Upper lobe of left lung (tissue), 6 donors: ENCODE results near the gene FRAT1. TPM values are rescaled to one million over a fixed set of nuclear protein-coding genes. Genes with fewer than 3 reads are reported as not detected.

Source experiments
- ATAC-seq, 2 donors: fragments of 200-7000 bp; cut with Tn5 transposase; one replicate each; pipeline ENCODE4 v1.9.1; 2022; ENCODE audit warnings: mild to moderate bottlenecking in 2 of 2, moderate library complexity in 2 of 2; ENCODE audit not compliant: low FRiP score in 2 of 2
- DNase-seq, 2 donors: peaks; one replicate each; pipeline ENCODE4 v3.0.0-alpha.2; 2019 to 2020
- H3K27ac ChIP-seq, 4 donors: fragments of 200-600 bp; sonication (generic); one replicate each; pipeline ENCODE4 v1.5.1; 2016 to 2019
- H3K27me3 ChIP-seq, 4 donors: fragments of 200-600 bp; sonication (generic); one replicate each; pipeline ENCODE4 v1.5.1; 2017 to 2019
- H3K36me3 ChIP-seq, 4 donors: fragments of 200-600 bp; sonication (generic); one replicate each; pipeline ENCODE4 v1.5.1; 2016 to 2019
- H3K4me1 ChIP-seq, 4 donors: fragments of 200-600 bp; sonication (generic); one replicate each; pipeline ENCODE4 v1.5.1; 2018 to 2019
- H3K4me3 ChIP-seq, 4 donors: fragments of 200-600 bp; sonication (generic); one replicate each; pipeline ENCODE4 v1.5.1; 2017 to 2019; ENCODE audit warnings: mild to moderate bottlenecking in 2 of 4, moderate library complexity in 1 of 4
- H3K9me3 ChIP-seq, 4 donors: fragments of 200-600 bp; sonication (generic); one replicate each; pipeline ENCODE4 v1.5.1; 2018 to 2019
- EP300 ChIP-seq, 4 donors: sonication (generic); formaldehyde crosslinking; IDR thresholded peaks; one replicate each; pipeline ENCODE4 v1.5.1; 2017; ENCODE audit warnings: antibody characterized with exemption in 4 of 4, control low read depth in 2 of 4
- POLR2A ChIP-seq, 4 donors: fragments of 450-650 bp; IDR thresholded peaks; one replicate each; pipeline ENCODE4 v1.5.1; 2016 to 2017; ENCODE audit warnings: antibody characterized with exemption in 4 of 4, mild to moderate bottlenecking in 2 of 4
- POLR2AphosphoS5 ChIP-seq, 2 donors: sonication (generic); formaldehyde crosslinking; IDR thresholded peaks; one replicate each; pipeline ENCODE4 v1.5.1; 2017; ENCODE audit warnings: antibody characterized with exemption in 2 of 2
- WGBS, 2 donors: methylation state at CpG; one replicate each; pipeline ENCODE4 v1.1.5; 2017 to 2018; 5-methylcytosine and 5-hydroxymethylcytosine counted together
- total RNA-seq, 6 donors: library from RNA; depleted of rRNA in 4 of 6; stranded (reverse); fragments of >200 nt in 4 of 6; gene quantifications; one replicate each; pipeline versions ENCODE4 v1.1.0 to v1.2.1, GENCODE V29; 2016 to 2021
- TF ChIP-seq, protein P1 (sequence below), 6 experiments: fragments of 450-650 bp in 4 of 6; fragments of 200-600 bp in 2 of 6; sonication (generic) in 2 of 6; IDR thresholded peaks; one replicate each; pipeline ENCODE4 v1.5.1; 2016 to 2019; ENCODE audit warnings: antibody characterized with exemption in 6 of 6
- donor health status: DM: no; HTN: no; CAD: no; lungs with moderate emphysema.
- donor health status: DM: no; HTN: yes; CAD: no; lungs with severe emphysema.

The FRAT1 gene
- total RNA-seq, 6 donors from 2014 or later: 8.9 to 20.2 (median 15.4) TPM

DNA sequence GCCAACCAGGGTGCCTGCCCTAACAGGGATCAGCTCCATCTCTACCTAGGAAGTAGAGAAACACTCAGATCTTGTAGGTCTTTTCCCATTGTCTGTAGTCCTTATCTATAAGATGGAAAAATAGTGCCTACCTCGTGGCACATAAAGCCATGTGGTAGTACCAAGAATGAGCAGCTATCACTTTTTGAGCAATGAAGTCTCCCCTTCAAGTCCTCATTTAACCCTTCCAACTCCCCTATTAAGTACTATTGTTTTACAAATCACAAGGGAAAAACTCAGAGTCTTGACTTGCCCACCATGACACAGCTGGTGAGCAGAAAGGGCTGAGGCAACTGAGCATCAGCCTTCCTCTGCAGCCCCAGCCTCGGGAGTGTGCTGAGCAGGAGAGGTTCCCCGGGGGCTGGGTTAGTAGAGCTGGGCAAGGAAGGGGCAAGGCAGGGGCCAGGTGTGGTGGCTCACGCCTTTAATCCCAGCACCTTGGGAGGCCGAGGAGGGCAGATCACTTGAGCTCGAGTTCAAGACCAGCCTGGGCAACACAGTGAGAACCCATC lies 12.2 kb downstream of the FRAT1 start:
- Histone ChIP-seq H3K36me3 (peaks cover 0 to 10% (median 2%) of the 10 kb centered on the region in 4 donors), H3K9me3 (no peaks in the 10 kb centered on the region), H3K4me3 (peak overlapping the region in 3 of 4 donors; percentile 68 to 88 (median 86)), H3K4me1 (peaks cover 31 to 75% (median 45%) of the 10 kb centered on the region in 4 donors), H3K27ac (peak overlapping the region; percentile 94 to 99 (median 96)), H3K27me3 (no peaks in the 10 kb centered on the region)
- TF ChIP-seq POLR2AphosphoS5 (IDR thresholded peaks at IDR 0.05) (no peak), POLR2A (IDR thresholded peaks at IDR 0.05) (no peak), EP300 (IDR thresholded peaks at IDR 0.05) (no peak)
- TF ChIP-seq, protein P1, sequence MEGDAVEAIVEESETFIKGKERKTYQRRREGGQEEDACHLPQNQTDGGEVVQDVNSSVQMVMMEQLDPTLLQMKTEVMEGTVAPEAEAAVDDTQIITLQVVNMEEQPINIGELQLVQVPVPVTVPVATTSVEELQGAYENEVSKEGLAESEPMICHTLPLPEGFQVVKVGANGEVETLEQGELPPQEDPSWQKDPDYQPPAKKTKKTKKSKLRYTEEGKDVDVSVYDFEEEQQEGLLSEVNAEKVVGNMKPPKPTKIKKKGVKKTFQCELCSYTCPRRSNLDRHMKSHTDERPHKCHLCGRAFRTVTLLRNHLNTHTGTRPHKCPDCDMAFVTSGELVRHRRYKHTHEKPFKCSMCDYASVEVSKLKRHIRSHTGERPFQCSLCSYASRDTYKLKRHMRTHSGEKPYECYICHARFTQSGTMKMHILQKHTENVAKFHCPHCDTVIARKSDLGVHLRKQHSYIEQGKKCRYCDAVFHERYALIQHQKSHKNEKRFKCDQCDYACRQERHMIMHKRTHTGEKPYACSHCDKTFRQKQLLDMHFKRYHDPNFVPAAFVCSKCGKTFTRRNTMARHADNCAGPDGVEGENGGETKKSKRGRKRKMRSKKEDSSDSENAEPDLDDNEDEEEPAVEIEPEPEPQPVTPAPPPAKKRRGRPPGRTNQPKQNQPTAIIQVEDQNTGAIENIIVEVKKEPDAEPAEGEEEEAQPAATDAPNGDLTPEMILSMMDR (IDR thresholded peaks at IDR 0.05): no peak
- DNase-seq (no peak), ATAC-seq (no peak)
- 65 to 76% methylated on average over 6 of the region's 6 CpGs for WGBS, 2 donors

DNA sequence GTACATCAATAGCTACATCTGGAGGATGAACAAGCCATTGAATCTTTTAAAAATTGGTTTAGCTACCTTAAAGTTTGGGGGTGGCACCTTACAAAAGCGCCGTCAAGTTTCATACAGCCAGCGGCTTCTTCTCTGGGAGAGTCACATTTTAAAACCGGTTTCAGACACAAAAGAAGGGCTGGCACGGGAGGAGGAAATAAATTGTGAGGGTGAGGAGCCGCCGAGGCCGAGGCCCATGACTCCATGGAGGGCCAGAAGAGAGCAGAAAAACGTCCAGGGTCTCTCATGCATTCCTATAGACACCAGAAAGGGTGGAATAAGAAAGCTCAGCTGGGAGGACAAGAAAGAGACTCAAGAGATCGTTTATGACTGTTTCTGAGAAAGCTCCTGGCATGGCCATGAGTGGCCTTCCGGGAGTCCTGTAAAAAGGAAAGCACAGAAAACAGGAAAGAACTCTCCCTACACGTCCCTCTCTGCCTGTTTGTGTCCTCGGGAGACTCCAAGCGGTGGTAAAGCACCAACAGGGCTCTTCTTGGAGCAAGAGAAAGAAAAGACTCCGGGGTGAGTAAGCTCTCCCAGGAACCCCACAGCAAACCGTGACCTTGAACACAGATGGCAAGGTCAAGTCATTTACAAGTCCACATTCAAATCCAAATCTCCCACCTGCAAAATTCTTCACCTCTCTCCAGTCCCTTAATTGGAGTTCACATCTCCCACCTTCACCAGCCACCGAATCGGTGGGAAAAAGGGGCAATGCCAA lies 13.7 kb downstream of the FRAT1 start:
- TF ChIP-seq EP300 (IDR thresholded peaks at IDR 0.05): peak in 1 of 4 donors; percentile 48
- TF ChIP-seq POLR2A (IDR thresholded peaks at IDR 0.05): no peak
- TF ChIP-seq, protein P1 (IDR thresholded peaks at IDR 0.05): peak in 3 of 6 experiments; percentile 16 to 39 (median 31)
- peak in 1 of 2 donors; percentile 29 for TF ChIP-seq POLR2AphosphoS5 (IDR thresholded peaks at IDR 0.05)
- ATAC-seq (peak; percentile 4 to 15), DNase-seq (peak in 1 of 2 donors; percentile 78)
- Histone ChIP-seq H3K4me1 (peaks cover 42 to 83% (median 56%) of the 10 kb centered on the region in 4 donors), H3K27me3 (no peaks in the 10 kb centered on the region), H3K4me3 (peak overlapping the region; percentile 68 to 88 (median 82)), H3K36me3 (peaks cover 0 to 10% (median 2%) of the 10 kb centered on the region in 4 donors), H3K9me3 (no peaks in the 10 kb centered on the region), H3K27ac (peak overlapping the region; percentile 94 to 99 (median 96))
- WGBS, 2 donors: 14 to 19% methylated on average over 18 of the region's 18 CpGs

DNA sequence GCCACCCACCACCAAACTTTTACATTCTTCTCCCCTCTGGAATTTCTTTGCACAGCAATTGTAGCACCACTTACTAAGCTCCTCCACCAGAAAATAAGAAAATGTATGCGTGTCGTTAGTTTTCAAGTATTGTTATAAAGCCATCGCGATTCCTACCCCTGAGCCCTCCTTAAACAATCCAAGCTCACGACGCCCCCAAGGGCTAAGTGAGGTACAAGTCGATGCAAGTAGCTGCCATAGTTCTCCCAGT lies 14.2 kb downstream of the FRAT1 start:
- TF ChIP-seq, protein P1 (IDR thresholded peaks at IDR 0.05): no peak
- TF ChIP-seq POLR2AphosphoS5 (IDR thresholded peaks at IDR 0.05) (no peak), EP300 (IDR thresholded peaks at IDR 0.05) (no peak), POLR2A (IDR thresholded peaks at IDR 0.05) (no peak)
- Histone ChIP-seq H3K27ac (peak overlapping the region; percentile 94 to 99 (median 96)), H3K9me3 (no peaks in the 10 kb centered on the region), H3K4me3 (peak overlapping the region; percentile 68 to 88 (median 82)), H3K36me3 (peaks cover 0 to 10% (median 2%) of the 10 kb centered on the region in 4 donors), H3K4me1 (peaks cover 42 to 83% (median 55%) of the 10 kb centered on the region in 4 donors), H3K27me3 (no peaks in the 10 kb centered on the region)
- WGBS, 2 donors: 0 to 5% methylated on average over 7 of the region's 7 CpGs
- DNase-seq (no peak), ATAC-seq (peak in 1 of 2 donors; percentile 1)

DNA sequence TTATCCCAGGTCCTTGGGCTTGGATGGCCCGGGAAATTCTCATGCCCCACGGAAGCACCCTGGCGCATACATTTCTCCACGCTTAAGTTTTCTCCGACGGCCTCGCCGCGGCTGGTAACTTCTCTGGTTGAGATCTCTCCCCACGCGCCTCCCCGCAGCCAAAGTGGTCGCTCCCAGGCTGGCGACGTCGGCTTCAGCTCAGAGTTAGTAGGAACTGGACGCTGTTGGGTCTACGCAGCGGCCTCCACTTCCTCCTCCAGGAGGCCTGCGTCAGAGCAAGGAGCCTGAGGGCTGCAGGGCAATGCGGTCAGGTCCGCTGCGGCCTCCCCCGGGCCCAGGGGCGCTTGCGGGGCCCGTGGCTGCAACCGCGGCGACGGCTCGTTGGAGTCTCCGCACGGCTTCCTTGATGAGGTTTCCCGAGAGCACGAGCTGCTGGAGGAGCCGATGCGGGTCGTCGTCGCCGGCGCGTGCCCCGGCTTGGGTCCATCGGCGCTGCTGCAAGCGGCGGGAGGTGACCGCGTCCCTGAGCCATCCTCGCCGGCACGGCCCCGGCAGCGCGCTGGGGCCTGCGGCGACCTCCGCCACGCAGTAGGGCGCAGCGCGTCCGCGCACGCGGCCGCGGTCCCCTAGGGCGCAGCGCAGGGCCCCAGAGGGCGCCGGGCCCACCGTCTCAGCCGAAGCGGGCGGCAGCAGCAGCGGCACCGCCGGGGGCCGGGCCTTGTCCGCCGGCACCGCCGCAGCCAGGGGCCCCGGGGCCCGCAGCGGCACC lies 14.7 kb downstream of the FRAT1 start:
- Histone ChIP-seq H3K4me1 (peaks cover 42 to 78% (median 53%) of the 10 kb centered on the region in 4 donors), H3K4me3 (peak overlapping the region; percentile 68 to 88 (median 82)), H3K9me3 (no peaks in the 10 kb centered on the region), H3K36me3 (peaks cover 0 to 6% (median 2%) of the 10 kb centered on the region in 4 donors), H3K27me3 (no peaks in the 10 kb centered on the region), H3K27ac (peak overlapping the region; percentile 94 to 99 (median 96))
- DNase-seq (peak; percentile 76 to 91), ATAC-seq (peak; percentile 57 to 69)
- 1% methylated on average over 15 to 49 of the region's 89 CpGs for WGBS, 2 donors
- TF ChIP-seq, protein P1 (IDR thresholded peaks at IDR 0.05): peak in 1 of 6 experiments; percentile 10
- TF ChIP-seq POLR2AphosphoS5 (IDR thresholded peaks at IDR 0.05) (peak; percentile 55 to 58), EP300 (IDR thresholded peaks at IDR 0.05) (no peak), POLR2A (IDR thresholded peaks at IDR 0.05) (peak in 2 of 4 donors; percentile 36 to 69)
